ENCODE data around the gene CABLES2.
A peak's percentile ranks its signal among the peaks of the same experiment; 100 is the strongest.

Gene CABLES2

DNA sequence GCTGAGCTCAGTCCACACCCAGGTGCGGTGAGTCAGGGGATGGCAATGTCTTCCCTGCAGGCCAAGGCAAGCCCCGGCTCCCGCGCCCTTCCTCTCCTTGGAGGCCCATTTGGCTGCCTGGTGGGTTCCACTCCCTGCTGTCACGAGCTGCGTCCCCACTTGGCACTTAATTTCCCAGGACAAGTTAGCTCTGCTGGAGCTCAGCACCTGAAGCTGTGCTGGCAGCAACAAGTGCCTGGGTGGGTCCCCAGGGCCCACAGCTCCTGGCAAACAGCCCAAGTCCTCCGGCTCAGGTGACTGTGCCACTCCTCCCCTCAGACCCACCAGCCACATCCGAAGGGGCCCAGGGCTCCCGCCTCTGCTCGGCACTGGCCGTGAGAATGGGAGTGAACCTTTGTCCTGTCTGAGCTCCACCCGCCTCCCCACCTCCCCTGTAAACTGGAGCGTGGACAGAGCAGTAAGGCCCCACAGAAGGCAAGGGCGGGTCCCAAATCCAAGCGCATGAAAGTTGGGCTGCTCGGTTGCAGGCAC, 56.9 kb downstream of the CABLES2 start:
- H3K27ac ChIP-seq (ENCODE audit: low read depth, low read length) = peak overlapping the region; percentile 51
- H4K91ac ChIP-seq (ENCODE audit: low read depth, low read length) = no peak overlapping the region
- H3K4me1 ChIP-seq (ENCODE audit: control insufficient read depth in 1 of 2, insufficient read depth in 2 of 2, low read length in 2 of 2) = peaks cover 18% of the 10 kb centered on the region in 2 experiments
- no peak overlapping the region for H2AK5ac ChIP-seq (ENCODE audit: low read length)
- peak overlapping the region; percentile 34 for H3K18ac ChIP-seq (ENCODE audit: low read length)
- H3K36me3 ChIP-seq (ENCODE audit: control insufficient read depth in 1 of 2, insufficient read depth in 2 of 2, low read length in 2 of 2) = peaks cover 71 to 79% of the 10 kb centered on the region in 2 experiments
- H3K9me3 ChIP-seq (ENCODE audit: insufficient read depth, low read depth, low read length) = peaks cover 4% of the 10 kb centered on the region
- peaks cover 8% of the 10 kb centered on the region for H3K79me2 ChIP-seq (ENCODE audit: control insufficient read depth, insufficient read depth, low read length, poor library complexity)
- H3K27me3 ChIP-seq (ENCODE audit: insufficient read depth, low read length) = no peaks in the 10 kb centered on the region
- H3K23ac ChIP-seq (ENCODE audit: low read length) = no peak overlapping the region
- H3K9ac ChIP-seq (ENCODE audit: low read length) = no peak overlapping the region
- peak overlapping the region; percentile 4 for H3K14ac ChIP-seq (ENCODE audit: low read length)
- H2AFZ ChIP-seq (ENCODE audit: insufficient read depth, low read length, poor library complexity) = no peak overlapping the region
- WGBS (ENCODE audit: extremely low coverage, insufficient coverage, insufficient read length) = no CpG with 5 or more reads among the region's 16 CpGs
- H3K79me1 ChIP-seq (ENCODE audit: low read length) = peaks cover 5% of the 10 kb centered on the region
- no peak overlapping the region for H2BK5ac ChIP-seq (ENCODE audit: low read depth, low read length, poor library complexity)
- H2BK120ac ChIP-seq (ENCODE audit: insufficient read depth, low read length, poor library complexity) = peak overlapping the region; percentile 10
- DNase-seq = peak; percentile 84 to 86
- no peak overlapping the region for H3K4me2 ChIP-seq (ENCODE audit: low read length)
- no peak overlapping the region for H3K4me3 ChIP-seq (ENCODE audit: low read depth, low read length)
- H2BK12ac ChIP-seq (ENCODE audit: low read length) = peak overlapping the region; percentile 34
- H4K8ac ChIP-seq (ENCODE audit: low read depth, low read length) = no peak overlapping the region
- H3K4ac ChIP-seq (ENCODE audit: low read depth, low read length) = peak overlapping the region; percentile 23
- no peak overlapping the region for H4K12ac ChIP-seq (ENCODE audit: low read depth, low read length)

DNA sequence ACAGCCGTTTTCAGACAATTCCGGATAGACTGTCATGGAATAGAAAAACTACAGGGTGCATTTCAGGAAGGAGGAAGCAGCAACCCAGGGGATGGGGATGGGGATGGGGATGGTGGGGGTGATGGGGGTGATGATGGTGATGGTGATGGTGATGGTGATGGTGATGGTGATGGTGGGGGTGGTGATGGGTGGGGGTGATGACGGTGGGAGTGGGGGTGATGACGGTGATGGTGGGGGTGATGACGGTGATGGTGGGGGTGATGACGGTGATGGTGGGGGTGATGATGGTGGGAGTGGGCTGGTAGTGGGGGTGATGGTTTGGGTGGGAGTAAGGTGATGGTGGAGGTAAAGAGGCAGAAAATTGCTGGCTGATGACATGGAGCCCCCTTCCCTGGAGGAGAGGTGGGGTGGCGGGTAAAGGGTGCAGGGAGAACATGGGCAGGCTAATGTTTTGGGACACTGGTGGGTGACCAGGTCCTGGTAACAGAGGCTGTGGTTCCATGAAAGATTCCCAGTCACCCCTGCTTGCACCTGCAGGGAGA, 57.5 kb downstream of the CABLES2 start:
- no peak overlapping the region for H3K23ac ChIP-seq (ENCODE audit: low read length)
- H3K14ac ChIP-seq (ENCODE audit: low read length) = no peak overlapping the region
- no peak overlapping the region for H4K91ac ChIP-seq (ENCODE audit: low read depth, low read length)
- H3K4me1 ChIP-seq (ENCODE audit: control insufficient read depth in 1 of 2, insufficient read depth in 2 of 2, low read length in 2 of 2) = peaks cover 13 to 14% of the 10 kb centered on the region in 2 experiments
- H2AFZ ChIP-seq (ENCODE audit: insufficient read depth, low read length, poor library complexity) = no peak overlapping the region
- H3K9me3 ChIP-seq (ENCODE audit: insufficient read depth, low read depth, low read length) = peaks cover 1% of the 10 kb centered on the region
- WGBS (ENCODE audit: extremely low coverage, insufficient coverage, insufficient read length) = no CpG with 5 or more reads among the region's 7 CpGs
- H2BK12ac ChIP-seq (ENCODE audit: low read length) = no peak overlapping the region
- H2BK5ac ChIP-seq (ENCODE audit: low read depth, low read length, poor library complexity) = no peak overlapping the region
- no peak overlapping the region for H3K18ac ChIP-seq (ENCODE audit: low read length)
- H2AK5ac ChIP-seq (ENCODE audit: low read length) = no peak overlapping the region
- H3K27me3 ChIP-seq (ENCODE audit: insufficient read depth, low read length) = no peaks in the 10 kb centered on the region
- no peak overlapping the region for H2BK120ac ChIP-seq (ENCODE audit: insufficient read depth, low read length, poor library complexity)
- H3K4me2 ChIP-seq (ENCODE audit: low read length) = no peak overlapping the region
- no peak overlapping the region for H3K9ac ChIP-seq (ENCODE audit: low read length)
- no peak for DNase-seq
- no peak overlapping the region for H4K8ac ChIP-seq (ENCODE audit: low read depth, low read length)
- peaks cover 74% of the 10 kb centered on the region in 2 experiments for H3K36me3 ChIP-seq (ENCODE audit: control insufficient read depth in 1 of 2, insufficient read depth in 2 of 2, low read length in 2 of 2)
- no peak overlapping the region for H3K27ac ChIP-seq (ENCODE audit: low read depth, low read length)
- H3K4ac ChIP-seq (ENCODE audit: low read depth, low read length) = no peak overlapping the region
- H4K12ac ChIP-seq (ENCODE audit: low read depth, low read length) = no peak overlapping the region
- H3K79me1 ChIP-seq (ENCODE audit: low read length) = peaks cover under 1% of the 10 kb centered on the region
- peaks cover 4% of the 10 kb centered on the region for H3K79me2 ChIP-seq (ENCODE audit: control insufficient read depth, insufficient read depth, low read length, poor library complexity)
- H3K4me3 ChIP-seq (ENCODE audit: low read depth, low read length) = no peak overlapping the region

- Histone ChIP-seq H3K14ac (ENCODE audit: low read length) (no peak overlapping the region), H3K4me1 (ENCODE audit: control insufficient read depth in 1 of 2, insufficient read depth in 2 of 2, low read length in 2 of 2) (peaks cover 9 to 10% of the 10 kb centered on the region in 2 experiments), H3K18ac (ENCODE audit: low read length) (no peak overlapping the region), H3K79me2 (ENCODE audit: control insufficient read depth, insufficient read depth, low read length, poor library complexity) (no peaks in the 10 kb centered on the region), H3K27ac (ENCODE audit: low read depth, low read length) (no peak overlapping the region), H4K12ac (ENCODE audit: low read depth, low read length) (no peak overlapping the region), H3K36me3 (ENCODE audit: control insufficient read depth in 1 of 2, insufficient read depth in 2 of 2, low read length in 2 of 2) (peaks cover 71 to 79% of the 10 kb centered on the region in 2 experiments), H2AFZ (ENCODE audit: insufficient read depth, low read length, poor library complexity) (no peak overlapping the region), H3K4me3 (ENCODE audit: low read depth, low read length) (no peak overlapping the region), H2BK5ac (ENCODE audit: low read depth, low read length, poor library complexity) (no peak overlapping the region), H4K8ac (ENCODE audit: low read depth, low read length) (no peak overlapping the region), H3K9me3 (ENCODE audit: insufficient read depth, low read depth, low read length) (peaks cover 1% of the 10 kb centered on the region), H3K9ac (ENCODE audit: low read length) (no peak overlapping the region), H2BK120ac (ENCODE audit: insufficient read depth, low read length, poor library complexity) (no peak overlapping the region), H3K4me2 (ENCODE audit: low read length) (no peak overlapping the region), H3K4ac (ENCODE audit: low read depth, low read length) (no peak overlapping the region), H3K79me1 (ENCODE audit: low read length) (no peaks in the 10 kb centered on the region), H2BK12ac (ENCODE audit: low read length) (no peak overlapping the region), H2AK5ac (ENCODE audit: low read length) (no peak overlapping the region), H3K27me3 (ENCODE audit: insufficient read depth, low read length) (no peaks in the 10 kb centered on the region), H3K23ac (ENCODE audit: low read length) (no peak overlapping the region), H4K91ac (ENCODE audit: low read depth, low read length) (no peak overlapping the region)
- WGBS (ENCODE audit: extremely low coverage, insufficient coverage, insufficient read length) = no CpG with 5 or more reads among the region's 1 CpG
- no peak for DNase-seq
Observed at GRCh38 chr20:62348604-62349003, 58.5 kb downstream of the CABLES2 start.

DNA sequence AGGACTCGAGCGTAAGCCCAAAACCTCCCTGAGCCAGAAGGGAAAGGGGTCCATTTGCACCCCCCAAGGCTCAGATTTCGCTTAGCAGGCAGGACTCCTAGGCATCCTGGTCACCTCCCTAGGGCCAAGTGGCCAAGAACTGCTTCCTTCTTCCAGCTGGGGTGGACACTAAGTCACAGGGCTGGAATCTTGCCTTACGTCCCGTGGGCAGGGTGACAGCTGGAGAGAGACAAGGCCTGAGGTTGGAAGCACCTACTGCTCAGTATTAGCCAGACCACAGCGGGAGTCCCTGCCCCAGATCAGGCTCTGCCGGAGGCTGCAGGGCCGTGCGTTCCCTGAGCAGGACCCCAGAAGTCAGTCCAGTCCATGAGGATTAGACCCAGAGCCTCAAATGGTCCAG, 59.6 kb downstream of the CABLES2 start:
- H2AK5ac ChIP-seq (ENCODE audit: low read length) = no peak overlapping the region
- WGBS (ENCODE audit: extremely low coverage, insufficient coverage, insufficient read length) = no CpG with 5 or more reads among the region's 9 CpGs
- no peaks in the 10 kb centered on the region for H3K27me3 ChIP-seq (ENCODE audit: insufficient read depth, low read length)

More for the DNA sequence above, 59.6 kb downstream of the CABLES2 start:
- Histone ChIP-seq H3K18ac (ENCODE audit: low read length) (no peak overlapping the region), H3K79me2 (ENCODE audit: control insufficient read depth, insufficient read depth, low read length, poor library complexity) (no peaks in the 10 kb centered on the region), H3K4ac (ENCODE audit: low read depth, low read length) (no peak overlapping the region), H2BK5ac (ENCODE audit: low read depth, low read length, poor library complexity) (no peak overlapping the region), H4K91ac (ENCODE audit: low read depth, low read length) (no peak overlapping the region), H4K12ac (ENCODE audit: low read depth, low read length) (no peak overlapping the region), H3K4me1 (ENCODE audit: control insufficient read depth in 1 of 2, insufficient read depth in 2 of 2, low read length in 2 of 2) (peaks cover 9 to 10% of the 10 kb centered on the region in 2 experiments), H3K36me3 (ENCODE audit: control insufficient read depth in 1 of 2, insufficient read depth in 2 of 2, low read length in 2 of 2) (peaks cover 62 to 72% of the 10 kb centered on the region in 2 experiments), H3K14ac (ENCODE audit: low read length) (no peak overlapping the region), H3K79me1 (ENCODE audit: low read length) (no peaks in the 10 kb centered on the region), H2BK12ac (ENCODE audit: low read length) (no peak overlapping the region), H3K9ac (ENCODE audit: low read length) (no peak overlapping the region), H2BK120ac (ENCODE audit: insufficient read depth, low read length, poor library complexity) (no peak overlapping the region), H3K9me3 (ENCODE audit: insufficient read depth, low read depth, low read length) (peaks cover 1% of the 10 kb centered on the region), H3K4me2 (ENCODE audit: low read length) (no peak overlapping the region), H3K4me3 (ENCODE audit: low read depth, low read length) (no peak overlapping the region), H3K23ac (ENCODE audit: low read length) (no peak overlapping the region), H2AFZ (ENCODE audit: insufficient read depth, low read length, poor library complexity) (no peak overlapping the region), H4K8ac (ENCODE audit: low read depth, low read length) (no peak overlapping the region), H3K27ac (ENCODE audit: low read depth, low read length) (no peak overlapping the region)
- no peak for DNase-seq
